GM10266 (cell line): Measurements from ENCODE around the gene UBR3.

Experiments used
- DNase-seq: peaks from one replicate; pipeline ENCODE4 v3.0.0; 2012; ENCODE audit errors: extremely low spot score
- CTCF ChIP-seq: IDR thresholded peaks from 2 replicates; pipeline ENCODE4 v1.5.1; 2012; ENCODE audit warnings: mild to moderate bottlenecking, low read depth; ENCODE audit not compliant: control insufficient read depth, insufficient read depth; ENCODE audit errors: missing control alignments

UBR3 gene

GRCh38 chr2:170002096-170002495 is 174.8 kb downstream of the UBR3 start:
- no peak for DNase-seq
- TF ChIP-seq CTCF = no peak

GRCh38 chr2:170005702-170006101 is 178.4 kb downstream of the UBR3 start:
- peak; percentile 6 for DNase-seq
- TF ChIP-seq CTCF = peak; percentile 8

- DNase-seq = no peak
Measured at GRCh38 chr2:170006587-170007325, 179.5 kb downstream of the UBR3 start.

GRCh38 chr2:170009209-170009608 is 182.0 kb downstream of the UBR3 start:
- DNase-seq = no peak
- TF ChIP-seq CTCF = no peak

More at GRCh38 chr2:170006587-170007325, 179.5 kb downstream of the UBR3 start:
- no peak for TF ChIP-seq CTCF

- TF ChIP-seq CTCF = no peak
- DNase-seq = no peak
Measured at GRCh38 chr2:170012773-170013172, 185.5 kb downstream of the UBR3 start.

GRCh38 chr2:170013802-170014551 is 186.7 kb downstream of the UBR3 start:
- no peak for TF ChIP-seq CTCF
- no peak for DNase-seq

- DNase-seq = no peak
- TF ChIP-seq CTCF = no peak
Measured at GRCh38 chr2:170014769-170015168, 187.5 kb downstream of the UBR3 start.
